Subcutaneous abdominal adipose tissue (tissue), 5 donors: ENCODE data around the gene SV2A.
A peak's percentile ranks its signal among the peaks of the same experiment; 100 is the strongest.

Source experiments
- H3K27ac ChIP-seq: one replicate; pipeline ENCODE4 v1.7.0; 2013; ENCODE audit warnings: low read depth, mild to moderate bottlenecking, inconsistent platforms, low read length, moderate library complexity
- H3K27me3 ChIP-seq, 5 donors: one replicate each; pipeline ENCODE4 v1.7.0; 2013; ENCODE audit warnings: low read length in 5 of 5, inconsistent platforms in 1 of 5; ENCODE audit not compliant: control insufficient read depth in 5 of 5, insufficient read depth in 4 of 5
- H3K36me3 ChIP-seq, 5 donors: one replicate each; pipeline ENCODE4 v1.7.0; 2013; ENCODE audit warnings: low read length in 5 of 5; ENCODE audit not compliant: control insufficient read depth in 5 of 5, insufficient read depth in 5 of 5
- H3K4me1 ChIP-seq, 5 donors: one replicate each; pipeline ENCODE4 v1.7.0; 2013; ENCODE audit warnings: low read length in 5 of 5, mild to moderate bottlenecking in 3 of 5, moderate library complexity in 1 of 5; ENCODE audit not compliant: control insufficient read depth in 5 of 5, insufficient read depth in 5 of 5
- H3K4me3 ChIP-seq, 5 donors: one replicate each; pipeline ENCODE4 v1.7.0; 2013; ENCODE audit warnings: low read length in 5 of 5, low read depth in 1 of 5
- H3K9ac ChIP-seq, 5 donors: one replicate each; pipeline ENCODE4 v1.7.0; 2013; ENCODE audit warnings: low read length in 5 of 5, mild to moderate bottlenecking in 4 of 5, moderate library complexity in 3 of 5
- H3K9me3 ChIP-seq, 5 donors: one replicate each; pipeline ENCODE4 v1.7.0; 2013; ENCODE audit warnings: low read length in 5 of 5; ENCODE audit not compliant: control insufficient read depth in 5 of 5
- donor health status: healthy.
- donor health status: healthy.
- donor health status: healthy.
- donor health status: healthy.
- donor health status: healthy.

Gene SV2A

GRCh38 chr1:149932474-149932873 is 14.8 kb upstream of the SV2A start:
- H3K27me3 ChIP-seq = peaks cover 0 to 6% (median 0%) of the 10 kb centered on the region in 5 donors
- no peak overlapping the region for H3K9ac ChIP-seq
- no peaks in the 10 kb centered on the region for H3K9me3 ChIP-seq
- H3K36me3 ChIP-seq = peaks cover 0 to 7% (median 6%) of the 10 kb centered on the region in 5 donors
- peaks cover 5 to 38% (median 25%) of the 10 kb centered on the region in 5 donors for H3K4me1 ChIP-seq
- no peak overlapping the region for H3K27ac ChIP-seq
- H3K4me3 ChIP-seq = no peak overlapping the region

- no peak overlapping the region for H3K9ac ChIP-seq
- peaks cover 0 to 11% (median 8%) of the 10 kb centered on the region in 5 donors for H3K36me3 ChIP-seq
- H3K9me3 ChIP-seq = no peaks in the 10 kb centered on the region
- H3K27ac ChIP-seq = no peak overlapping the region
- H3K4me3 ChIP-seq = no peak overlapping the region
- peaks cover 6 to 37% (median 24%) of the 10 kb centered on the region in 5 donors for H3K4me1 ChIP-seq
- H3K27me3 ChIP-seq = peaks cover 0 to 6% (median 0%) of the 10 kb centered on the region in 5 donors
Observed at GRCh38 chr1:149931212-149931790, 13.7 kb upstream of the SV2A start.

- peaks cover 6 to 38% (median 30%) of the 10 kb centered on the region in 5 donors for H3K4me1 ChIP-seq
- no peak overlapping the region for H3K9ac ChIP-seq
- H3K27ac ChIP-seq = no peak overlapping the region
- no peak overlapping the region for H3K4me3 ChIP-seq
- peaks cover 0 to 6% (median 0%) of the 10 kb centered on the region in 5 donors for H3K27me3 ChIP-seq
- no peaks in the 10 kb centered on the region for H3K9me3 ChIP-seq
- peaks cover 7 to 25% (median 22%) of the 10 kb centered on the region in 5 donors for H3K36me3 ChIP-seq
Observed at GRCh38 chr1:149929856-149930255, 12.2 kb upstream of the SV2A start.

DNA sequence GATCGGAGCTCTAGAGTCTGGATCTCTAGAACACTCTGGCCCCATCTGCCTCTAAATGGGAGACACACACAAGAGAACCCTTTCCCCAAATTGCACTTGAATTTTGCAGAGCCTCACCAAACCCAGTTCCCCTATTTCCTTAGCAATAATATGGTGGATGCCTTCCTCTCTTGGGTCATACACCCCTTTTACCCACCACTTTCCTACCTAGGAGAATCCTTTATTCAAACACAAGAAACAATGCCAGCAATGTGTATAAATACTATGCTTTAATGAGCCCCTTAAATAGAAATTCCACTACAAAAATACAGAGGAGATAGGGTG is 10.7 kb upstream of the SV2A start:
- H3K9ac ChIP-seq = peak overlapping the region in 4 of 5 donors; percentile 84 to 96 (median 94)
- no peaks in the 10 kb centered on the region for H3K9me3 ChIP-seq
- H3K36me3 ChIP-seq = peaks cover 14 to 39% (median 37%) of the 10 kb centered on the region in 5 donors
- peak overlapping the region; percentile 90 for H3K27ac ChIP-seq
- peaks cover 6 to 30% (median 28%) of the 10 kb centered on the region in 5 donors for H3K4me1 ChIP-seq
- H3K4me3 ChIP-seq = peak overlapping the region; percentile 94 to 98 (median 96)
- no peaks in the 10 kb centered on the region for H3K27me3 ChIP-seq

DNA sequence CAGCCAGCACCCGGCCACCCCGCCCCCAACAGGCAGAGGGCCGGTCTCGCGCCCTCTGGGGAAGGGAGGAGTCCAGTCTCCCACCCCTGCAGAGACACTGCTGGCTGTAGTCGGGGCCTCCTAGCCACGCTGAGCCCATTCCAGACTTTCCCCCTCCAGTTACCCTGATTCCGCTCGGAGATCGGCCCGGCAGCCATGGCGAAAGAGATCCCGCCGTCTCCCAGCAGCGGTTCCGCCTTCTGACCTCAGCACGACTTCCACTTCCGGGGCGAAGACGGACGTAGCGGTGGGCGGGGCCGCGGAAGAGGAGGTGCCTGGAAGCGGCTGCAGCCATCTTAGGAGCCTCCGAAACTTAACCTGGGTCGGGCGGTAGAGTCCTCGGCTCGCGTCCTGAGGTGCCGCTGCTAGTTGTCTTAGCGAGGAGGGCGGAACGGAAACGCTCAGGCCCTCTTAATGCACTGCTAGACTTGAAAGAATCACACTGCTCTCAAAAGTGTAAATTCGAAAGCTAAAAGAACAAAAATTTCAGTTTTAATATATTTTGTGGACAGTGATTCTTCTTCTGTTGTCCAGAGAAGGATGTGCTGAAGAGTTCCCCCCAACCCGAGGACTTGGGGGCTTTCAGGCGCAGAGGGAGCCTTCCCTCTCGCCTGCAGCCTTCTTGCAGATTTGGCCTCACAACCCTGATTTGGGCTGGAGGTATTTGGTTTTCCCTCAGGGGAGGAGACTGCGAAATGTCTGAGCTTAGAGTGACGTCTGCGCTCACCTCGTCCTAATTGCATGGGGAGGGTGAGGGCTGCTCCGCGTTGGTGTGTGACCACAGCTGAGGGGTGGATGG is 10.1 kb upstream of the SV2A start, which contains the start of gene SF3B4:
Gene SF3B4, minus strand, starts transcription at position 241 of the 838 bp plus-strand sequence. Its CDS starts 44 bp downstream, at position 197.
- peak within 1 kb of the TSS; percentile 84 to 96 (median 94) for H3K9ac ChIP-seq
- H3K4me1 ChIP-seq = peaks cover 6 to 30% (median 28%) of the 10 kb centered on the region in 5 donors
- H3K27me3 ChIP-seq = no peaks in the 10 kb centered on the region
- H3K27ac ChIP-seq = peak within 1 kb of the TSS; percentile 90
- H3K36me3 ChIP-seq = peaks cover 19 to 45% (median 42%) of the 10 kb centered on the region in 5 donors
- no peaks in the 10 kb centered on the region for H3K9me3 ChIP-seq
- H3K4me3 ChIP-seq = peak within 1 kb of the TSS; percentile 94 to 98 (median 96)

GRCh38 chr1:149927056-149927562 is 9.5 kb upstream of the SV2A start:
- H3K9ac ChIP-seq = peak overlapping the region; percentile 84 to 96 (median 94)
- no peaks in the 10 kb centered on the region for H3K9me3 ChIP-seq
- H3K27ac ChIP-seq = peak overlapping the region; percentile 90
- H3K27me3 ChIP-seq = no peaks in the 10 kb centered on the region
- peaks cover 22 to 50% (median 44%) of the 10 kb centered on the region in 5 donors for H3K36me3 ChIP-seq
- peak overlapping the region; percentile 94 to 98 (median 96) for H3K4me3 ChIP-seq
- peaks cover 6 to 30% (median 28%) of the 10 kb centered on the region in 5 donors for H3K4me1 ChIP-seq

GRCh38 chr1:149926296-149926695 is 8.7 kb upstream of the SV2A start:
- Histone ChIP-seq H3K27me3 (no peaks in the 10 kb centered on the region), H3K9me3 (no peaks in the 10 kb centered on the region), H3K4me3 (peak overlapping the region in 3 of 5 donors; percentile 8 to 96 (median 96)), H3K9ac (no peak overlapping the region), H3K4me1 (peaks cover 6 to 30% (median 28%) of the 10 kb centered on the region in 5 donors), H3K27ac (no peak overlapping the region), H3K36me3 (peaks cover 24 to 47% (median 42%) of the 10 kb centered on the region in 5 donors)

GRCh38 chr1:149925751-149926150 is 8.1 kb upstream of the SV2A start:
- H3K9ac ChIP-seq = no peak overlapping the region
- no peaks in the 10 kb centered on the region for H3K9me3 ChIP-seq
- H3K27me3 ChIP-seq = no peaks in the 10 kb centered on the region
- no peak overlapping the region for H3K27ac ChIP-seq
- H3K36me3 ChIP-seq = peaks cover 24 to 45% (median 42%) of the 10 kb centered on the region in 5 donors
- no peak overlapping the region for H3K4me3 ChIP-seq
- peaks cover 6 to 30% (median 28%) of the 10 kb centered on the region in 5 donors for H3K4me1 ChIP-seq

DNA sequence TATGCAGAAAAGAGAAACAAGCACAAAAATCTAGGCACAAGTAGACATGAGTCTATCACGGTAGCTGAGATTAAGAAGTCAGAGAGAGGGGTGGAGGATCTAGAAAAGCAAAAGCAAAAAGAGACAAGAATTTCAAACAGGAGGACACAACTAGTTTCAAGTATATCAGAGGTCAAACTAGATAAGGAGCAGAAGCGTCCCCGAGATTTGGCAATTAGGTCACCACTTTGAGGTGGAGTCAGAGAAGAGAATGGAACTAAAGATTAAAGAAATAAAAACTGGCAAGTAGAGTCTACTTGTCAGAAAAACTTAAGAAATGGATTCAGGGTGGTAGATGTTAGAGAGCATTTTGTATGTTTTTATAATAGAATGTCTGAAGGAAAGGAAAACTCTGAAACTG is 7.7 kb upstream of the SV2A start:
- Histone ChIP-seq H3K4me1 (peaks cover 6 to 30% (median 28%) of the 10 kb centered on the region in 5 donors), H3K4me3 (no peak overlapping the region), H3K36me3 (peaks cover 24 to 45% (median 42%) of the 10 kb centered on the region in 5 donors)

More for the DNA sequence above, 7.7 kb upstream of the SV2A start:
- H3K27ac ChIP-seq = no peak overlapping the region
- no peaks in the 10 kb centered on the region for H3K27me3 ChIP-seq
- no peaks in the 10 kb centered on the region for H3K9me3 ChIP-seq
- peak overlapping the region in 1 of 5 donors; percentile 24 for H3K9ac ChIP-seq
